ENCODE measurements around the gene FAM177A1.
"Not testable (repeated sequence)": the region's sequence is repeated elsewhere in the genome, so short reads cannot be mapped to it uniquely, and the experiment has no call there.

FAM177A1 gene, protein sequence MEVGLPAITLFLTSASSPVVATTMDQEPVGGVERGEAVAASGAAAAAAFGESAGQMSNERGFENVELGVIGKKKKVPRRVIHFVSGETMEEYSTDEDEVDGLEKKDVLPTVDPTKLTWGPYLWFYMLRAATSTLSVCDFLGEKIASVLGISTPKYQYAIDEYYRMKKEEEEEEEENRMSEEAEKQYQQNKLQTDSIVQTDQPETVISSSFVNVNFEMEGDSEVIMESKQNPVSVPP
- total RNA-seq: 33.3 to 39.6 (median 37.1) reads per million in 4 experiments

DNA sequence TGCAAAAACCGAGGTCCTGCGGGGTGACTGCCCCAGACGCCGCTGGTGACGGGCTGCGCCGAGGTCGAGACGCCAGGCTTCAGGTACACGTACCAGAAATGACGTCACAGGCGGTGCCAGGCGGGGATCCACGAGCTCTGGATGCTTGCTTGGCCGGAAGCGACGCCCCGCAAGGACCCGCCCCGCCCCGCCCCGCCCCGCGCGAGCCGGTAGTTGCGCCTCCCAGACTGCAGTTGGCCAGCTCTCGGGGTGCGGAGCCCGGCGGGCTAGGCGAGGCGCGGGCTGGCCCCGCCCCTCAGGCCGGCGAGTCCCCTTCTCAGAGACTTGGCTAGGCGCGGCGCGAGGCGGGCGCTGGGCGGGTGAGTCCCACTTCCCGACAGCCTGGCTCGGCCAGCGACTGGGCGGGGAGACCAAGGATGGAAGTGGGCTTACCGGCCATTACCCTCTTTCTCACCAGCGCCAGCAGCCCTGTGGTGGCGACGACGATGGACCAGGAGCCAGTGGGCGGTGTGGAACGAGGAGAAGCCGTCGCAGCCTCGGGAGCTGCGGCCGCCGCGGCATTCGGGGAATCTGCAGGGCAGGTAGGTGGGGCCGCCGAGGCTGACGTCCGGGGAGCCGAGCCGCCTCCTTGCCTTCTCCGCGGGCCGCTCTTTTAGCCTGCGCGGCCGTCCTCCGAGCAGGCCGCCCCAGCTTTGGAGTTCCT lies at the start of gene FAM177A1:
Gene FAM177A1 (plus strand): TSS at position 225 of the 703 bp plus-strand sequence. CDS start 192 bp downstream, at position 417.
- peak; percentile 99 for DNase-seq

DNA sequence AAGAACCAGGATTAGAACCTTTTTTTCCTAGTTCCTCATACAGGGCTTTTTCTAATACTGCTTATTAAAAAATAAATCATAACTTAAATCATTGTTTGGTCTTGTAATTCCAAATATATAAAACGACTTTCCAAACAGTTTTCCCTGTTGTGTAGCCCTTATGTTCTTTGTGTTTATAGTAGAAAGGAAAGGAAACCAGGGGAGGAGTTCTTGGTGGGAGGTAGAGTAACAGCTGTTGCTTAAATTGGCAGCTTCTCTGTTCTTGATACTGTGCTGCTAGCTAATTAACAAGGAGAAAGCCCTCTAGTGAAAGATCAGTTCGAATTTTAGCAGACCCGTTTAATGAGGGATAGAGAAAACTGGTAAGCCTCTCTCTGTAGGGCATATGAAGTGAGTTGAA lies 48.3 kb upstream of the FAM177A1 start:
- DNase-seq: no peak

DNA sequence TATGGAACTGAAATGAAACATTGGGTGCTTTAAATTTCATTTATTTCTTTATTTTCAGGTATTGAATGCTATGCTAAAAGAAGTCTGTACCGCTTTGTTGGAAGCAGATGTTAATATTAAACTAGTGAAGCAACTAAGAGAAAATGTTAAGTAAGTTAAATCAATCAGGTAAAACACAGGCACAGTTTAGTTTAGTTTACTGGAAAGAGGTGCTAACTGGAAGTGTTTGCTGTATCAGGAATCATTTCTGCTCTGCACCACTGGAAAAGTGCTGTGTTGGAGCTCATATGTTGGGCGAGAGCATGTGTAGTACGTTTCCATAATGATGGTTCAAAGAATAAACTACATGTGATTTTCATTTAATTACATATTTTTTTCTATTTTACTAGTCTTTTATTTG lies 46.6 kb upstream of the FAM177A1 start:
- DNase-seq: no peak

DNA sequence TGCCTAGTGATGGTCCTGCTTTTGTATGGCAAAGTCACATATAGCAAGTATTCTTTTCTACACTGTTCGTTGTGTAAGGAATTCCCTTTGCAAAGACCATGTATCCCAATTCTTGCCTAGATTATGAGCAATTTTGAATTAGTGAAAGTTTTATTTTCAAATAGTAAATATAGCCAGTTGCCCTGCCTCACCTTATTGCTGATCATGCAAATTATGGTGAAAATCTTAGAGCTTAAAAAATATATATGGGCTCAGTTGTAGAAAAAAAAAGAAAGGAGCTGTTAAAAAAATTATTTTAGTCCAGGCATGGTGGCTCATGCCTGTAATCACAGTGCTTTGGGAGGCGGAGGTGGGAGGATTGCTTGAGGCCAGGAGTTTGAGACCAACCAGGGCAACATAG lies 44.5 kb upstream of the FAM177A1 start:
- no peak for DNase-seq

DNA sequence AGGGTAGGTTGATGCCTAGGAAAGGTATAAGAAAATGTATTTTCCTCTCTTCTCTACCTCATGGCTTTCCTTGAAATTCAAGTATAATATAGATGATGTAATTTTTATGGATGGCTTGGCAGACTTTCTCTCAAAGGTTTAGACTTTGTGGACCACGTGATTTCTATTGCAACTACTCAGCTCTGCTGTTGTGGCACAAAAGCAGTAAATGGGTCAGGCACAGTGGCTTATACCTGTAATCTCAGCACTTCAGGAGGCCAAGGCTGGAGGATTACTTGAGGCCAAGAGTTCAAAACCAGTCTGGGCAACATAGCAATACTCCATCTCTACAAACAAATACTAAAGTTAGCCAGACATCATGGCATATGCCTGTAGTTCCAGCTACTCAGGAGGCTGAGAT lies 41.2 kb upstream of the FAM177A1 start:
- no peak for DNase-seq

DNA sequence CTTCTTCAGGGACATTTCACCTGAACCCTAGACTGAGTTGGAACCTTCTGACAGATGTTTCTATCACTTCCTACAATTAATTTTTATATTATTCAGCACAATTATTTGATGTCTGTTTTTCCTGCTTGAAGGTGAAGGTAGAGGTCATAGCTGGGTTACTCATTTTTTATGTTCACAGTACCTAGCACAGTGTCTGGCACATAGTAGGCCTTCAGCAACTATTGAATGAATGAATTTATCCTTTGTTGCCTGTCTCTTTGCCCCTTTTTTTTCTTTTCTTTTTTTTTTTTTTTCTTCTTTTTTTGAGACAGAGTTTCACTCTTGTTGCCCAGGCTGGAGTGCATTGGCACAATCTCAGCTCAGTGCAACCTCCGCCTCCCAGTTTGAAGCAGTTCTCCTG lies 29.5 kb upstream of the FAM177A1 start:
- DNase-seq: no peak

DNA sequence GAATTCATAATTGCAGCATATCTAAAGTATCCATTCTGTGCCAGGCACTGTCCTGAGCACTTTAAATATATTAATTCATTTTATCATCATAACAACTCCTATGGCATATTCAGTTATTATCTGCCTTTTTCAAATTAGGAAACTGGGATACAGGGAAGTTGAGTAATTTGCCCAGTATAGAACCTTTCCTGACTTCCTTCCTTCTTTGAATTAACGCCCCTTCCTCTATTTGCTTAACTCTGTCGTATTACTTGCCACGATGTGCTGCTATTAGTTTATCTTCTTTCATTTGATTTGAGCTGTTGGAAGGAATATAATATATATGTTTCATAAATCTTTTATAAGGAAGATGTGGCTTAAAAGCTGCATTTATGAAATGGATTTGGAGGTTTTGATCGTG lies 25.4 kb upstream of the FAM177A1 start:
- no peak for DNase-seq

DNA sequence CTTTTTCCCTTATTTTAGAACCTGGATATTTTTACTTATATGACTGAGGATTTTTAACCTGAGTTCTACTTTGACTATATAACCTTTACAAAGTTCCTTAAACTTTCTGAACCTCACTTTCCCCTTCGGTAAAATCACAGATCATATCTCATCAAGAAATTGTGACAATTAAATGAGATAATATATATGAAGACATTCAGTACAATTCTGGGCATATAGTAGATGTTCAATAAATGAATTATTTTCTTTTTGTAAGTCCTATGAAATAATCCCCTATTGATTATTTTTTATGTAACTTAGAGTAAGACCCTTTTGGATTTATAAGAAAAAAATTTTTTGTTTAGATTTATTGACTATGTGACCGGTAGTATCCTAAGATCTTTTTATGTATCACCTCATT lies 17.6 kb upstream of the FAM177A1 start:
- no peak for DNase-seq

DNA sequence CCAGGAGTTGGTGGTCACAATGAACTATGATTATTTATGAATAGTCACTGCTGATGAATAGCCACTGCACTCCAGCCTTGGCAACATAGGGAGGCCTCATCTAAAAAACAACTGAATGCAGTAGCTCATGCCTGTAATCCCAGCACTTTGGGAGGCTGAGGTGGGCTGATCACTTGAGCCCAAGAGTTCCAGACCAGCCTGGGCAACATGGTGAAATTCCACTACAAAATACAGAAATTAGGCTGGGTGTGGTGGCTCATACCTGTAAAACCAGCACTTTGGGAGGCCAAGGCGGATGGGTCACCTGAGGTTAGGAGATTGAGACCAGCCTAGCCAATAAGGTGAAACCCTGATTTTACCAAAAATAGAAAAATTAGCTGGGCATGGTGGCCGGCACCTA lies 13.5 kb upstream of the FAM177A1 start:
- no peak for DNase-seq

DNA sequence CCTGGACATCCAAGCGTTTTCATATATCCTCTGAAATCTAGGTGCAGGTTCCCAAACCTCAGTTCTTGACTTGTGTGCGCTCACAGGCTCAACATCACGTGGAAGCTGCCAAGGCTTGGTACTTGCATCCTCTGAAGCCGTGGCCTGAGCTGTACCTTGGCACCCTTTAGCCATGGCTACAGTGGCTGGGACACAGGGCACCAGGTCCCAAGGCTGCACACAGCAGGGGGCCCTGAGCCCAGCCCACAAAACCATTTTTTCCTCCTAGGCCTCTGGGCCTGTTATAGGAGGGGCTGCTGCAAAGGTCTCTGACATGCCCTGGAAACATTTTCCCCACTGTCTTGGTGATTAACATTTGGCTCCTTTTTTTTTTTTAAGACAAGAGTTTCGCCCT lies 11.6 kb upstream of the FAM177A1 start:
- no peak for DNase-seq

DNA sequence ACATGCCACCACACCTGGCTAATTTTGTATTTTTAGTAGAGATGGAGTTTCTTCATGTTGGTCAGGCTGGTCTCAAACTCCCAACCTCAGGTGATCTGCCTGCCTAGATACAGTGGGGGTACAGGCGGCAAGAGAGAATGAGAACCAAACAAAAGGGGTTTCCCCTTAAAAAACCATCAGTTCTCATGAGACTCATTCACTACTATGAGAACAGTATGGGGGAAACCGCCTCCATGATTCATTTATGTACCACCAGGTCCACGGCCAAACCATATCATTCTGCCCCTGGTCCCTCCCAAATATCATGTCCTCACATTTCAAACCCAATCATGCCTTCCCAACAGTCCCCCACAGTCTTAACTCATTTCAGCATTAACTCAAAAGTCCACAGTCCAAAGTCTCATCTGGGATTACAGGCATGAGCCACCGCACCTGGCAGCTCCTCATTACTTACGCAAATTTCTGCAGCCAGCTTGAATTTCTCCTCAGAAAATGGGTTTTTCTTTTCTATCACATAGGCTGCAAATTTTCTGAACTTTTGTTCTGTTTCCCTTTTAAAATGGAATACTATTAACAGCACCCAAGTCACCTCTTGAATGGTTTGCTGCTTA lies 11.0 kb upstream of the FAM177A1 start:
- DNase-seq: not testable (repeated sequence)

DNA sequence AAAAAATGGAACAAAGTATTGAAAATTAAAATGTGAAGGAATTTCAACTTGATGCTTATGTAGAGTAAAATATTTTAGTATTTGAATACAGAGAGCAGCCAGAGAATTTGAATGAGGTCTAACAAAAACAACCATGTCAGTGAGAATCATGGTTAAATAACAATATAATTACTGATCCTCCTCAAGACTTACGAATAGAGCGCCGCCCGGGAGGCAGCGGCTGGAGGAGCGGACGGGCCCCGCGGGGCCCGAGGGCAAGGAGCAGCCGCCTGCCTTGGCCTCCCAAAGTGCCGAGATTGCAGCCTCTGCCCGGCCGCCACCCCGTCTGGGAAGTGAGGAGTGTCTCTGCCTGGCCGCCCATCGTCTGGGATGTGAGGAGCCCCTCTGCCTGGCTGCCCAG lies 7.8 kb upstream of the FAM177A1 start:
- not testable (repeated sequence) for DNase-seq

DNA sequence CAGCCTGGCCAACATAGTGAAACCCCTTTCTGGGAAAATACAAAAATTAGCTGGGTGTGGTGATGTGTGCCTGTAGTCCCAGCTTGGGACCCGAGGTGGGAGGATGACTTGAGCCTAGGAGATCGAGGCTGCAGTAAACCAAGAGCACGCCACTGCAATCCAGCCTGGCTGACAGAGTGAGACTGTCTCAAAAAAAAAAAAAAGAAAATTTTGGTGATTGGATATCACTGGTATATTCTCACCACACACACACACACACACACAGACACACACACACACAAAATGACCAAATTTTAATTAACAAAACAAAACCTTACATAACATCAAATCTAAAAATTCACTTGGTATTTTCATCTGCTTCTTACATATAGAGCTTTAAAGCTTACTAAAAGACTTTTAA lies 3.4 kb upstream of the FAM177A1 start:
- DNase-seq: no peak

DNA sequence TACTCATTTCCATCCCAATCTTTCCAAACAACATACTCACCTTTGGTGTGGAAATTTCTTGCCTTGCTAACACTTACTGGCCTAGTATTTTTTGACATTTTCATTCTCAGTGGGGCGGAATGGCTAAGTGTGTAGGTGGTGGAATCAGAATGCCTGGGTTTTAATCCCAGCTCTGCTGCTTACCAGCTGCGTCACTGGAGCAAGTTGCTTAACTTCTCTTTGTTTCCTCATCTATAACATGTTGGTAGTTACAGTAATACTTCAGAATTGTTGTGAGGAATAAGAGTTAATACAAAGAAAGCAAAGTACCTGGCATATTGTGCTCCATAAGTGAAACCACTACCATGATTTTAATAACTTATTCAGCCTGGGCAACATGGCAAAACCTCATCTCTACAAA lies 3.0 kb upstream of the FAM177A1 start:
- no peak for DNase-seq

DNA sequence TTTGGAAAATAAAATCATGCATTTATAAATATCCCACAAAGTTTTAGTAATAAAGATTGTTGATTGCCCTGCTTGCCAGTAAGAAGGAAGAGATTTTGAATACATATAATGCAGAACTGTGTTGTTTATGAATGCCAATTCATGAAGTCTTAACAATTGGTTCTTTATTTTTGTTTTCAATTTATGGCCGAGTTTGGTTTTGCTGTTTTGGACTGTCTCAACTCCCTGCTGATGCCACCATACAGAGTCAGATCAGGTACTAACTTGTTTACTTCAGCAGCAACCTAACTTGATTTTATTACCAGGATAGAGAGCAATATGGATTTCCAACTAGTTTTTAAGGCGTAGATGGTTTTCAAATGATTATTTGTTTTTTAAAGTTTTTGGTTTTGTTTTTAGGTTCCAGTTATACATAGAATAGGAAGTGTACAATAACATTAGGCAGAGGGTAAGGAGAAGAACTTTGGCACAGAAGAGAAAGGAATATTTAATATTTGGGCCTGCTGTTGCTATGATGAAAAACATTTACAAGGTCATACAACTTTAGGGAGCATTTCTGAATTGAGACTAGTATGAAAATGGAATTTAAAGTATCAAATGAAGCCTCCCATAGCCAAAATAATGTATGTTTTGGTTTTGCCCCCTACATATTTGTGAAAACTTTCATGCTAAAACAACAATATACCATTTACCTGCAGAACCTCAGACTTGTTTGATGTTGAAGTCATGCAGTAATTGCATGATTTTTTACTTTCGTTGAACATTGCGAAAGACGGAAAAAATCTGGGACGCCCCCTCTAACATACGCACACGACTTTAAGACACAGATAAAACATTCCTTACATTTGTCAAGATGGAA lies 904 bp upstream of the FAM177A1 start:
- DNase-seq: no peak

DNA sequence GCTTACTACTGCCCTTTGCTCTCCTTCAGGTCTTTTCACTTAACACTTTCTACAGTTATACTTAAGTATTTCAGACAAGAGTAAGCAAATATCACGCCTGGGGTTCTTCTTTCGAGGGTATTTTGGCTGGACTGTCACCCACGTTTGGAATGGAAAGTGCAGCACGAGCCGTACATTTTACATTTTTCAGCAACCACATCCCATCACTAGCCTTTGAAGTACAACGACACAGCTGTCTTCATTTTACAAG lies 349 bp upstream of the FAM177A1 start:
- no peak for DNase-seq

DNA sequence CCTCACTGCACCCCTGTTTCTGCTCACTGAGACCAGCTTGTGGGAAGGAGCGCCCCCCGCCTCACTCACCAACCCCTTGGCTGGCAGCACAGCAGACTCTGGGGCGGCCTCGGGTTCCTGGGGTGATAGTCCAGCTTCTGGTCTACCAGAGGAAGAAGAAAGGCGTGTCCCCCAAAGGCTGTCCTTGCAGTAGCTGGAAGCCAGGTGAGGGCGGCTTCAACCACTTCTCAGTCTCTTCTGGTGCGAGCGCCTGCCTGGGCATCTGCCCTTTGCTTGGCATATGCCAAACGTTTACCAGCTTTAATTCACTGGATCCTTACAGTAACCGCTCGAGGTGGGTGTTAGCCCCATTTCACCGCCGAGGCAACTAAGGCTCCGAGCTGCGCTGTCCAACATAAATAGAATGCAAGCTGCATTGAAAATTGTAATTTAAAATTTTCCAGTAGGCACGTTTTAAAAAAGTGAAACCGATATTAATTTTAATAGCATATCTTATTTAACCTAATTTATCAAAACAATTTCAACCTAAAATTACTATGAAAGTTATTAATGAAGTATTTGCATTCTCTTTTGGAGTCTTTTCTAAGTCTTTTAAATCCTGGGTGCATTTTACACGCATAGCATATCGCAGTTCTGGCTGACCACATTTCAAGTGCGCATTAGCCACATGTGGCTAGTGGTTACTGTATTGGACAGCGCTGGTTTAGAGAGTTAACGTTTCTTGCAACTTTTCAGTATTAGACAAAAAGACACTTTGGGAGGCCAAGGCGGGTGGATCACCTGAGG lies 872 bp downstream of the FAM177A1 start:
- DNase-seq: no peak

DNA sequence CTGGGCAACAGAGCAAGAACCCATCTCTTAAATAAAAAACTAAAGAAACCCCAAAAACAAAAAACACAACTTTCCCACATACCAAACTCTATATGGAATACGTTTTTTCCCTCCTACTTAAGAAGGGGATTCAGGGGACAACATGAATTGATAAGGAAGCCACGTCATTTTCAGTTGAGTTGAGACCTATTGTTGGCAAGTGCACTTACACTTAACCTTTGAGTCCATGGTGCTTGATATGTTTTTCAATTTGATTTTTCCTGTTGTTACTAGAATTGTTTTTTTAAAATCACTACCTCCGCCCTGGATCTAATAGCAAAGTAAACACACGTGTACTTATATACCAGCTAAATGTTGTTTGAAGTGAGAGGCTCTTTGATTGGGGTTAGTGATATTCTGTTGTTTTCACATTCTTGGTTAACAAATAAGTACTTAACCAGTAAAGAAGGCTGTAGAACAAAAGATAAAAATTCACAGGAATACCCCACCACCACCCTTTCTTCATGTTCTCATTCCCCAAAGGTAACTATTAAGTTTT lies 2.0 kb downstream of the FAM177A1 start:
- DNase-seq: no peak

DNA sequence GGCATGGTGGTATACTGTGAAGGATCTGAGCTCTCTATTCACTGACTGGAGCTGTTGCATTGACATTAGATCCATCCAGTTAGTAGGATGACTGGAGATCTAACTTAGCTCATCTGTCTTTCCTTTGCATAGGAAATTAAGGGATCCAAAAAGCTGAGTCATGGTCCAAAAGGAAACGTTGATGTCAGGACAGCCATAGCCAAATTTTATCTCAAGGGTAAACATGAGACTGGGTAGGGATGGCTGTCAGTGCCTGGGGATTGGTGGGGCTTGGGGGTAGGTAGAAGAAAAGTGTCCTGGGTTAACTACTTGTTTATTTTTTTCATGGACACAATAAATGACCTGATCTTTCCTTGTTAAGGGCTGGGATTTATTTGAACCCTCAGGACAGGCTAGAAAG lies 4.6 kb downstream of the FAM177A1 start:
- DNase-seq: no peak

DNA sequence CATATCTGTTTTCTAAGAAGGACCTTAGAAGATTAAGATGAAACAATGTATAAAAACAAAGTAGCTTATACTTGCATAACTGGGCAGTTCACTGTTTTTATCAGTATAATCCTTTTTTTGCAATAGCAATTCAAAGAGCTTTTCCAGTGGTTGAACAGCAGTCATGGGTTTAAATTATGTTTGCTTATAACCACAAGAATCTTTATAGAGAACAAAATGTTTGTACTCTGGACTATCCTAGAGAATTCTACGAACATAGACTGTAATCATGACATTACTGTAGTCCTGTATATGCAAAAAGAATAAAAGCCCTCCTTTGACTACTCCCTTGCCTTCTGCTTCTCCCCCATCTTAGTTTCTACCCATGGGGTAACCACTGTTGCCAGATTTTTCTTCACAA lies 5.7 kb downstream of the FAM177A1 start:
- DNase-seq: no peak

DNA sequence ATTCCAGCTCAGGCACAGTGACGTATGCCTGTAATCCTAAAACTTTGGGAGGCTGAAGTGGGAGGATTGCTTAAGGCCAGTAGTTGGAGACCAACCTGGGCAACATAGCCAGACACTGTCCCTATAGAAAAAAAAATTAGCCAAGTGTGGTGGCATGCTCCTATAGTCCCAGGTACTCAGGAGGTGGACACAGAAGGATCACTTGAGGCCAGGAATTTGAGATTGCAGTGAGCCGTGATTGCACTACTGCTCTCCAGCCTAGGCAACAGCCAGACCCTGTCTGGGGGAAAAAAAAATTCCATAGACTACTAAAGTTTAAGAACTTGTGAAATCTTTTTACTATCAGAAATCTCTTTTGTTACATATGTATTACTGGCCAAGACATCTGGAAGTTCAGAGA lies 6.6 kb downstream of the FAM177A1 start:
- no peak for DNase-seq

DNA sequence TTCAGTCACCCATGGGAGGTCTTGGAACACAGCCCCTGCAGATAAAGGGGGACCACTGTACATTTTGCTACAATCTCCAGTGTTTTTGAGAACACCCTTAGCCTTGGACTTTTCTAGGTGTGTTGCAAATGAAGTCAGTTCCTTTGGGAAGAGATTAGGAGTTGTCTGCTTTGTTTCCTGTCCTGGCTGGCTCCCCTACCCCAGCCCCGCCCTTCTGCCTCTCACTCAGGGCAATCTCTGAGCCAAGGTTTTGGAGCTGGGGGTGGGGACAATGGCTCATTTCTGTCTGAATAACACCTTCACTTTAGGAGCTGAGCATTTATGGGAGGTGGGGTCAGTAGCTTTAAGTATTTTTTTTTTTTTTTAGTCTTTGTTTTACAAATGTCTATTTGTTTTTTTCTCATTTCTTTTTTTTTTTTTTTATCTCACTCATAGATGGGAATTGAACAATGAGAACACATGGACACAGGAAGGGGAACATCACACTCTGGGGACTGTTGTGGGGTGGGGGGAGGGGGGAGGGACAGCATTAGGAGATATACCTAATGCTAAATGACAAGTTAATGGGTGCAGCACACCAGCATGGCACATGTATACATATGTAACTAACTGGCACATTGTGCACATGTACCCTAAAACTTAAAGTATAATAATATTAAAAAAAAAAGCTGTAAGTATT lies 15.2 kb downstream of the FAM177A1 start:
- DNase-seq: not testable (repeated sequence)

All from effector CD8-positive, alpha-beta T cell (primary cell).